ENCODE results near the gene CMTM3. TPM values are rescaled to one million over a fixed set of nuclear protein-coding genes. Genes with fewer than 3 reads are reported as not detected.
"Not testable (repeated sequence)": the region's sequence is repeated elsewhere in the genome, so short reads cannot be mapped to it uniquely, and the experiment has no call there.

Gene CMTM3
- total RNA-seq, 1 donor from 2014 or later = 135 TPM

DNA sequence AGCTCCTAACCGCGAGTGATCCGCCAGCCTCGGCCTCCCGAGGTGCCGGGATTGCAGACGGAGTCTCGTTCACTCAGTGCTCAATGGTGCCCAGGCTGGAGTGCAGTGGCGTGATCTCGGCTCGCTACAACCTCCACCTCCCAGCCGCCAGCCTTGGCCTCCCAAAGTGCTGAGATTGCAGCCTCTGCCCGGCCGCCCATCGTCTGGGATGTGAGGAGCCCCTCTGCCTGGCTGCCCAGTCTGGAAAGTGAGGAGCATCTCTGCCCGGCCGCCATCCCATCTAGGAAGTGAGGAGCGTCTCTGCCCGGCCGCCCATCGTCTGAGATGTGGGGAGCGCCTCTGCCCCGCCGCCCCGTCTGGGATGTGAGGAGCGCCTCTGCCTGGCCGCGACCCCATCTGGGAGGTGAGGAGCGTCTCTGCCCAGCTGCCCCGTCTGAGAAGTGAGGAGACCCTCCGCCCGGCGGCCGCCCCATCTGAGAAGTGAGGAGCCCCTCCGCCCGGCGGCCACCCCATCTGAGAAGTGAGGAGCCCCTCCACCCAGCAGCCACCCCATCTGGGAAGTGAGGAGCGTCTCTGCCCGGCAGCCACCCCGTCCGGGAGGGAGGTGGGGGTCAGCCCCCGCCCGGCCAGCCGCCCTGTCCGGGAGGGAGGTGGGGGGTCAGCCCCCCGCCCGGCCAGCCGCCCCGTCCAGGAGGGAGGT is 26.2 kb downstream of the CMTM3 start:
- intact Hi-C loops (cut with micrococcal nuclease) = not testable (repeated sequence)

DNA sequence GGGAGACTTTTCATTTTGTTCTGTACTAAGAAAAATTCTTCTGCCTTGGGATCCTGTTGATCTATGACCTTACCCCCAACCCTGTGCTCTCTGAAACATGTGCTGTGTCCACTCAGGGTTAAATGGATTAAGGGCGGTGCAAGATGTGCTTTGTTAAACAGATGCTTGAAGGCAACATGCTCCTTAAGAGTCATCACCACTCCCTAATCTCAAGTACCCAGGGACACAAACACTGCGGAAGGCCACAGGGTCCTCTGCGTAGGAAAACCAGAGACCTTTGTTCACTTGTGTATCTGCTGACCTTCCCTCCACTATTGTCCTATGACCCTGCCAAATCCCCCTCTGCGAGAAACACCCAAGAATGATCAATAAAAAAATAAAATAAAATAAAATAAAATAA is 27.1 kb downstream of the CMTM3 start:
- intact Hi-C loops (cut with micrococcal nuclease) = not testable (repeated sequence)

DNA sequence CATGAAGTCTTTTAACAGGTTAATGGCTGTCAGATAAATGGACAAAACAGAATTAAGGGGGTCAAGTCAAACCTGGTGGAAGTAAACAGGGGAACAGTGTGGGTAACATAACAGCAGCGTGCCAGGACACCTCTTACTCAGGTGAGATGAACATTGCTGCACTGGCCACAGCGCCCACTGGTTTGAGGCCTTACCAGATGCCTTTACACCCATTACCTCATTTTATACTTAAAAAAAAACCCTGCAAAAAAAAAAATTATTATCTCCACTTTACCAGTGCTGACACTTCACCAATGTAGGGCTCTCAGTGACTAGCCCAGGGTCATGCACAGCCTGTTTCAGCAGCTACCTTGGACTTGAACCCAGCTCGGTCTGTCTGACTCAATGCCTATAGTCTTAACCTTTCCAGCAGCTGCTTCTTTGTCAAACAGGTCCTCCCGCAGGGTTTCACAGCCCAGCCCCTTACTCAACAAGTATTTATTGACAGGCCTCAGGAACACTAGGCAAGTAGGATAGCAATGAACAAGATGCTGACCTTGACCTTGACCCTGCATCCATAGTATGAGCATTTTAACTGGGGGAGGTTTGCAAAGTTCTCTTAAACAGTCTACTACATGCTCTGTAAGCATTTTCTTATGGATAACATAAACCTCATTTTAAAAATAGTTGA is 30.2 kb downstream of the CMTM3 start:
- intact Hi-C loops (cut with micrococcal nuclease) = no loop called here

DNA sequence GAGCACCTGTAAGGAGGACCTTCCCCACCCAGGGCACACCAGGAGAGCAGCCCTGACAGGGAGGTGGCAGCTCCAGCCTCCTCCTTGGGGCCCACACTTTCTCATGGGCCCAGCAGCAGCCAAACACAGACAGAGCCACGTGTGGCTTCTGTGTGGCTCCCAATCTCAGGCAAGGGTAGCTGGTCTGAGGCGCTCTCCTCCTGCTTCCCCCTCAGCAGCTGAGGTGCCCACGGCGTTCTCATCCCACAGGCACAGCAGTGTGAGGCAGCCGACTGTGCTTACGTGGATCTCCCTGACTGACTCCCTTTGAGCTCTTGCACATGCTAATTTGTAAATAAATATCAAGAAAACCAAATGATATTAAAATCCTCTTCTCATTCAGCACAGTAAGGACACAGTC is 30.9 kb downstream of the CMTM3 start:
- intact Hi-C loops (cut with micrococcal nuclease) = no loop called here

DNA sequence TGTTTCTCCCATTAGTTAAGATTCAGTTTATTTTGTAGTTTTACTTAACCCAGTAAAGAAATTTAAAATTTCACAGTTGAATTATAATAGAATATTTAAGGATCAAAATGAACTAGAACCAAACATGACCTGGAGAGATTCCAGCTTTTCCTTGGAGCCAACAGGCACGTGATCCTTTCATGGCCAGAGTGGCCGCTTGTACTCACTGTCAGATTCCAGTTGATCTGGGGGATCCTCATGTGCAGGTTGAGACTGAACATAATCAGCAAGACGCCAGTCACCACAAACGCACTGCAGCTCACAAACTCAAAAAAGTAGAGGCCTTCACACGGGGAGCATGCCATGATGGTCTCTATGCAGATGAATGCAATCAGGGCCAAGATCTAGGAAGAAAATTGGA is 31.7 kb downstream of the CMTM3 start:
- intact Hi-C loops (cut with micrococcal nuclease) = no loop called here

DNA sequence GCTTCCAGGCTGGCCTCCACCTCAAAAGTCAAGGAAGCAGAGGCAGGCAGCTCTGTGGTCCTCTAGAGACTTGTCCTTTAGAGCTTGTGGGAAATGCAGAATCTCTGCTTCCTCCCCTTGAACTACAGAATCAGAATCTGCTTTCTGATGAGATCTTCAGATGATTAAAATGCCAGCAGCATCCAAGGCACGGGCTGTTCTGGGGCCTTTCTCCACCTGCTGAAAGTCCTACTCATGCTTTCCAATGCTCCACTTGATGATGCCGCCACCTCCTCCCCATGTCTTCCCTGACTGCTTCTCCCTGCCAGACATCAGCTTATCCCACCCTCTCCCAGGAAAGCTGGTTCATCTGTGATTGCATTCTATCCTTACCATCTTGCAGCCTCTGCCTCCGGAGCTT is 33.3 kb downstream of the CMTM3 start:
- intact Hi-C loops (cut with micrococcal nuclease) = no loop called here

DNA sequence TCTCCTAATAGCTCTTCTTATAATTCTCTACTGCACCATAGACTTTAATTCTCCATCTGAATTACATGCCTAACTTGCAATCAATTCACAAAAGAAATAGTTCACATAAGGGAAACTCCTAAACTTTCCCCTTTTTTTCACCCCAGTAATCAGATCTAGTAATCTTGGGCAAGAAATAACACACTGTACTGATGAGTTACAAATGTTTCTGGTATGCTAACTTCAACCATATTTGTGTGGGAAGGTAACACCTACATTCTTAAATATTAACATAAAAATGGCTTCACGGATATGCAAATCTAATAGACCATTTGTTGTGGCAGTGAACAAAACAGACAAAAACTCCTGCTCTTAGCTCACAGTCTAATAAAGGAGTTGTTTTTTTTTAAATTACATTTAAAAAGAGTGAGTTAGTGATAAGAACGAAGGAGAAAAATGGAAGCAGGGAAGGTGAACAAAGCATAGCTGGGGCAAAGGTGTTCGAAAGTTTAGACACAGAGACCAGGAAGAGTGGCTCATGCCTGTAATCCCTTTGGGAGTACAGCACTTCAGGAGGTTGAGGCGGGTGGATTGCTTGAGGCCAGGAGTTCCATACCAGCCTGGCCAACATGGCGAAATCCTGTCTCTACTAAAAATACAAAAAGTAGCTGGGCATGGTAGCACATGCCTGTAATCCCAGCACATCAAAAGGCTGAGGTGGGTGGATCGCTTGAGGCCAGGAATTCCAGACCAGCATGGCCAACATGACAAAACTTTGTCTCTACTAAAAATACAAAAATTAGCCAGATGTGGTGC is 34.8 kb downstream of the CMTM3 start:
- intact Hi-C loops (cut with micrococcal nuclease) = no loop called here

DNA sequence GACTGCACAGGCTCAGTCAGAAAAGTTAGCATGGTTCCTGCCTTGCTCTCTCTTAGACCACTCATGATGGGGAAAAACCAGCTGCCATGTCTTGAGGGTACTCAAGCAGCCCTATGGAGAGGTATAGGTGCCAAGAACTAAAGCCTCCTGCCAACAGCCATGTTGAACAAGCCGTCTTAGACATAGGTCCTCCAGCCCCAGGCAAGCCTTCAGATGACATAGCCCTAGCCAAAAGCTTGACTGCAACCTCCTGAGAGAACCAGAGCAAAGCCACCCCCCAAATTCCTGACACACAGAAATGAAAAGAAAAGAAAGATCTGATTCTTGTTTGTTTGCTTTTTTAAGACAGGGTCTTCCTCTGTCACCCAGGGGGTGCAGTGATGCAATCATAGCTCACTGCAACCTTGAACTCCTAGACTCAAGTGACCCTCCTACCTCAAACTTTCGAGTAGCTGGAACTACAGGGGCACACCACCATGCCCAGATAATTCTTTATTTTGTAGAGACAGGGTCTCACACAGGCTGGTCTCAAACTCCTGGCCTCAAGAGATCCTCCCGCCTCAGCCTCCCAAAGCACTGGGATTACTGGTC is 36.3 kb downstream of the CMTM3 start:
- intact Hi-C loops (cut with micrococcal nuclease) = no loop called here

DNA sequence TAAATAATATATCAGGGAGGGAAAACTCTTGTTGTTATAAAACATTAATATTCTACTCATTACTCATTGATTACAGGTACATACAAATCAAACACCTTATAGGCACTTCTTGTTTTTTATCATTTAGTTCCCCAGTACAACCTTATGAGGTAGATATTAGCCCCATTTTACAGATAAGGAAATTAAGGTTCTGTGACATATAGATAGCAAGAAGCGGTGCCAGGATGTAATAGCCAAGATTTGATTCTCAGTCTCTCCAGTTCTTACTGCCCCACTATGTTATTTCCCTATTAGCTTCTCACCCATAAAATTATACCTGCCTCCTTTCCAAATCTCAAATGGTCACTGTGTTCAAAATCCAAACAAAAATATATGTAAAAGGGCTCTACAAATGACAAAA is 36.9 kb downstream of the CMTM3 start:
- intact Hi-C loops (cut with micrococcal nuclease) = no loop called here

DNA sequence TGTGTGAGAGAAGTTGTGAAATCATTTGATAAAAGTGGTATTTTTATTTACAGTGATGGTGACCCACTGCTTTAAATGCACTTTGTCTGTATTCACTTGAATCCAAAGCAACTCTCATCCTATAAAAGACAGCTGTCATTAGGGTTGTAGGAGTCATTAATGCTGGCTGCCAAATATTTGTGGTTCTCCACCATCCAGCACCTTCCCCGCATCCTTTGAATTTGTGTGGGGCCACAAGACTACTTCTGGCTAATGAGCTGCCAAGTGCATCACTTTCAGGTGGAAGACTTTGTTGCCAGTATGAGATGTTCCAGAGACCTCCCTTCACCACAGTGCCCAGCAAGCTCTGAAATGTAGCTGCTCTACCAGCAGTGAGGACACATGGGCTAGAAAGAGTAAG is 43.4 kb downstream of the CMTM3 start:
- intact Hi-C loops (cut with micrococcal nuclease) = no loop called here

DNA sequence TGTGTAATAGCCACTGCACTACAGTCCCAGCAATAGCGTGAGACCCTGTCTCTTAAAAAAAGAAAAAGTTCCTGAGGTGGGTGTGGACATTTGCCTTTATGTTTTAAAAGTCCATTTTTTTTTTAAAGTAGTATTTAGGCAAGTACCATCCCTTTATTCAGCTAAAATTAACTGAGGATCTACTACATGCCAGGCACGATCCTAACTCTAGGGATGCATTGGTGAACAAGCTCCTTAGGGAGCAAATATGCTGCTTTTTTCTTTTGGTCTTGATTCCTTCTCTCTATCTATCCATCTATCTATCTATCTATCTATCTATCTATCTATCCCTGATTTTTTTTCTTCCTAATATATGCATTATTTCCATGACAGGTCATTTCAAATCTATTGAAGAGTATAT is 44.7 kb downstream of the CMTM3 start:
- intact Hi-C loops (cut with micrococcal nuclease) = no loop called here

DNA sequence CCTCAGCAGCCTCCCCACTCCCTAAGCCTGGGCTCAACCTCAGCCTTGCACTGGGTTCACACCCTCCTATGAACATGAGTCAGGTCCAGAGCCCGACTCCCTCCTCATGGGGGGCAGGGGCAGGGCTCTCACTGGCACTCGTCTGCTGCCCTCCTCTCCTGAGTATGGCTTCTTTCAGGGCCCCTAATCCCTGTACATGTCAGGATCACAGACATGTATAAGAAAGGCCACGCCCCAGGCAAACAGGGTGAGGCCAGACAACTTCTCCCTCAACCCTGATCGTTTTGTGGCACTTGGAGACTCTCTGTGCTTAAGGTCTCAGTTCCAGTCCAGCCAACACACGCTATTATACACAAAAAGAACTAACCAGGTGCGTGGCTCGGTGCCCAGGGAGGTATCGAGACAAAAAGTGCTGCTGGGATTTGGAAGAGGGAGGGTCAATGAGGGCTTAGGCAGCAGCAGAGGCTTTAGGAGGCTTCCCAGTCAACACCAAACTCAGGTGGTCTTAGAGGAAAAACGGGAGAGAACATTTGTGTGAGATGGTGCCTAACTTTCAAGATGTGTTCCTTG is 45.2 kb downstream of the CMTM3 start:
- intact Hi-C loops (cut with micrococcal nuclease) = loop anchor here (2.0 to 5.0 kb wide), 3 partner anchors 97 to 223 kb away; partner anchors contain the start of genes CKLF, DYNC1LI2 and TK2

DNA sequence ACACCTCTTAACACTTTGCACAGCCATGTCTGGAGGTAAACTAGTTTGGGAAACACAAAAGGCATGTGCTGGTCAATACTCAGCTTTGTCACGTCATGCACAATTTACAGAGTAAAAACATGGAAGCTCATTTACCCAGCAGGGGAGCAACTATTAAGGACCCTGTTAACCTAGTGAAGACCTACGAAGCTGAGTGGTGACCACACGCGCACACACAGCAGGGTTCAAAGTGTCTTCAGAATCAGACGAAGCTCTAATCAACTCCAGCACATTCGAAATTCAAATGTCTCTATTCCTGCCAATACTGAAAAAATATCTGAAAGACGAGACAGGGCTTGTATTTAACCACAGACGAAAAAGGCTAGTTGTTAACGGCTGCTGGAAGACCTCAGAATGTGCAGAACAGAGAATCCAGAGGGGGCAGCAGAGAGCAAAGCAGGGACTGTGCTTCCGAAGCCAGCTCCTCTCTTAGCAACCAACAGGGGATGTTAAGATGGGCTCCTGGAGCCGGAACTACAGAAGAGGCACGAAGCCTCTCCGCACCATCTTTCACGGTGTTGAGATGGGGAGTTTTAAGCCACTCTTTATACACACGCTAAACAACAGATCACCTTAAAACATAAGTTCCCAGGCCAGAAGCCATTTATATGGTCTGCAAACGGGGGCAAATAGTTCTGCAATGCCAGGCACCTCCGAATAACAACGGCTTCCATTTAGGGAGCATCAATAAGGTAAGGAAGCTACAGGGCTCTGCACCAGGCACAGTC is 46.4 kb downstream of the CMTM3 start:
- intact Hi-C loops (cut with micrococcal nuclease) = loop anchor here (1.0 to 5.0 kb wide), 7 partner anchors 43 to 221 kb away; partner anchors contain the start of genes CKLF, DYNC1LI2 and TK2

DNA sequence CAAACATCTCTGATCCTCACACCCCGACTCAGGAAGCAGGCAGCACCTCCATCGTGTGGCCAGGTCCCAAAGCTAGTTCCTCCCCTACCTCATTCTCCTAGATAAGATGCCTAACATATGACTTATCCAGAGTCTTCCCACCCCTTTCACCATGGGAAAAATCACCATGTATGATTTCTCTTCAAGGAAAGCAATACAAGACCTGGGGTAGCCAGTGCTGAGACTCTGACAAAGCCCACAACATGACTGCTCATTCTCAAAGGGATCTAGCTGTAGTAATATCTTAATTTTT is 46.9 kb downstream of the CMTM3 start:
- intact Hi-C loops (cut with micrococcal nuclease) = loop anchor here (1.0 to 5.0 kb wide), 7 partner anchors 43 to 221 kb away; partner anchors contain the start of genes CKLF, DYNC1LI2 and TK2

DNA sequence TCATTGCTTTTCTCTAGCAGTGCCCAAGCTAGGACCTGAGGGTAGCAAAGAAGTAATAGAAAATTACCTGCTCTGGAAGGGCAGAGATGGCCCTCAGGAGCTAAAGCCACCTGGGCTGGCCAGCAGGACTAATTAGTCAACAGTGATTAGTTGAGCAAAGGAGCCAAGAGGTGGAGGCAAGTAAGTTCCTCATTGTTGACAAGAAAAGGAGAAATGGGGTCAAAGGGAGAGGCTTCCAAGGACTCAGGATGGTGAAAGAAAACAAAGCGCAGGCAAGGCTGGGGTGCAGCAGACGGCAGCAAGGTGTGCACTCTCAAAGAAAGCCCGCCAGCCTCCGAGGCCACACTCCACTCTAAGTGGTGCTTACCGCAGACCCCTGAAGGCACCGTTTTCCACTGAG is 47.5 kb downstream of the CMTM3 start:
- intact Hi-C loops (cut with micrococcal nuclease) = loop anchor here (1.0 to 5.0 kb wide), 7 partner anchors 44 to 220 kb away; partner anchors contain the start of genes CKLF, DYNC1LI2 and TK2

DNA sequence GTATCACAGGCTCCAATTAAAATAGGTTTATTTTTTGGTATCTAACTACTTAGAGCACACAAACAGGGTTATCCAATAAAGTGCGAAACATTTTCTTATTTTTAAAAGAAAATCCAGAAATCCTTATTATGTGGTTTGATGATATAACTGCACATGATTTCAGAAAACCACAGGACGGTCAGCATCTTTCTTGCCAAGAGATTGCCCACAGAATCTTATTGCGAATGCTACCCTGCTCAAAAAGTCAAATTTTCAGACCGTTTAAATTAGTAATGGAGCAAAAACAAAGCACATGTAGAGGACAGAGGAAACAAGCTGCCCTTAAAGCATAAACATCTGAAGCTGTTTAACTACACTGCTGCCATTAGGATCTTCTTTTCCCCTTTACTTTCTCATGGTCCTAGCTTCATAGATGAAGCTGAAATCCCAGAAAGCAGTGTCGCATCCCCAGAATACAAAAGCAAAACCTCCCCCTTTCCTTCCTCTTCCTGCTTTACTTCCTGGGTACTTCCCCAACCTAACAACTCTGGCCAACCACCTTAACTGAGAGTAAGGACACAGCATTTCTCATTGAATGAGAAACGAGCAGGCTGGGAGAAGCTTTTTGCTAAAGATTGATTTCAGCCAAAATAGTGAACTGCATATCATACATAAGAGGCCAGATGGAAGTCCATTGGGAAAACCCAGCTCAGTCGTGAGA is 48.3 kb downstream of the CMTM3 start:
- intact Hi-C loops (cut with micrococcal nuclease) = loop anchor here (5.0 kb wide), 2 partner anchors 101 to 219 kb away; partner anchors contain the start of genes CKLF and TK2

DNA sequence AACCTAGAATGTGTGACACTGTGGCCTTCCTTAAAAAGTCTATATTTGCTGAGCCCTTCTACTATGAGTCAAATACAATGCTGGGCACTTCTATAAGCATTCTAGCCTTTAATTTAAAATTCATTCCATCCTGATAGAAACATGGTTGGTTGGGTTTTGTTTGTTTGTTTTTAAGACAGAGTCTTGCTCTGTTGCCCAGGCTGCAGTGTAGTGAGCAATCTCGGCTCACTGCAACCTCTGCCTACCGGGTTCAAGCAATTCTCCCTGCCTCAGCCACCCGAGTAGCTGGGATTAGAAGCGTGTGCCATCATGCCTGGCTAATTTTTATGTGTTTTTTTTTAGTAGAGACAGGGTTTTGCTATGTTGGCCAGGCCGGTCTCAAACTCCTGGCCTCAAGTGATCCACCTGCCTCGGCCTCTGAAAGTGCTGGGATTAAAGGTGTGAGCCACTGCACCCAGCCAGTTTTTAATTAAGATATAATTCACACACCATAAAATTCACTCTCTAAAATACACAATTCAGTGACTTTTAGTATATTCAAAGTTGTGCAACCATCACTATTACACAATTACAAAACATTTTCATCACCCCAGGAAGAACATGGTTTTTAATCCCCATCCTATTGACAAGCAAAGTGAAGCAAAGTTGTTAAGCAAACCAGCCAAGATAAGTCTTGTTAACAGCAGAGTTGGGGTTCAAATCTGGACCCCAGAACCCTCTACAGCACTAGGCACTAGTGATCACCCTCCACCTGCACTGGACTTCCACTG is 49.3 kb downstream of the CMTM3 start:
- intact Hi-C loops (cut with micrococcal nuclease) = loop anchor here (5.0 kb wide), 2 partner anchors 101 to 219 kb away; partner anchors contain the start of genes CKLF and TK2

DNA sequence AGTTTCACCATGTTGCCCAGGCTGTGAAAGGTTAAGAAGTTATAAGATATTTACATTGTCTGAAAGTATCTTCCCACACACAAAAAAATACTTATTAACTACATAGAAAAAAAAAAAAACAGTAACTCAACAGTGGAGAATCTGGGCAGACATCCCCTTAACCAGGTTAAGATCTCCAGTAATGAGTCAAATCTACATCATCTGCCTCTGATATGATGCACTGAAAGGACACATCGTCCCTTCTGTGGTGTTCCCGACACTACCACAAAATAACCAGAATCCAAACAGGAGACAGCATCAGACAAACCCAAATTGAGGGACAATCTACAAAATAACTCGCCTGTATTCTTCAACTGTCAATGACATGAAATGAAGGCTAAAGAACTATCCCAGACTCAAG is 52.0 kb downstream of the CMTM3 start:
- intact Hi-C loops (cut with micrococcal nuclease) = no loop called here

Data from T-helper 1 cell treated with Interleukin-12 subunit alpha and Interleukin-12 subunit beta and Interleukin-4 antibody, amounts not matched to agents 30 ng/mL and 1 ng/mL, for 36 hours (primary cell).